Activated B cell treated with CpG ODN at 0.5 μM for 24 hours (primary cell): ENCODE results near the gene CCER1. TPM values are rescaled to one million over a fixed set of nuclear protein-coding genes. Genes with fewer than 3 reads are reported as not detected.
"Not testable (repeated sequence)": the region's sequence is repeated elsewhere in the genome, so short reads cannot be mapped to it uniquely, and the experiment has no call there.

Source experiments
- ATAC-seq: fragments of 200-7000 bp; cut with Tn5 transposase; one replicate; pipeline ENCODE4 v1.10.0; 2021; ENCODE audit warnings: low read depth, mild to moderate bottlenecking, moderate library complexity
- CTCF ChIA-PET: fragments of 350-600 bp; sonication (Branson Sonifier 250); formaldehyde crosslinking; loops from one replicate; lab custom pipeline; 2021; ENCODE audit warnings: antibody characterized with exemption; lab: Charles Lee
- POLR2A ChIA-PET: fragments of 350-600 bp; sonication (Branson Sonifier 250); formaldehyde crosslinking; loops from one replicate; lab custom pipeline; 2021; ENCODE audit warnings: antibody characterized with exemption; lab: Charles Lee
- DNase-seq: peaks from one replicate; pipeline ENCODE4 v3.0.0; 2022
- H3K27ac Mint-ChIP-seq: one replicate; pipeline ENCODE4 v1.8.0; 2020; ENCODE audit warnings: mixed read lengths
- H3K27me3 Mint-ChIP-seq: one replicate; pipeline ENCODE4 v1.8.0; 2021; ENCODE audit warnings: mixed read lengths
- H3K36me3 Mint-ChIP-seq: one replicate; pipeline ENCODE4 v1.8.0; 2021; ENCODE audit warnings: low read depth, mixed read lengths
- H3K4me1 Mint-ChIP-seq: one replicate; pipeline ENCODE4 v1.8.0; 2021; ENCODE audit warnings: mixed read lengths
- H3K4me3 Mint-ChIP-seq: one replicate; pipeline ENCODE4 v1.8.0; 2020; ENCODE audit warnings: mild to moderate bottlenecking, mixed read lengths
- H3K9me3 Mint-ChIP-seq: one replicate; pipeline ENCODE4 v1.8.0; 2020; ENCODE audit warnings: mixed read lengths
- CTCF ChIP-seq: fragments of 200-600 bp; IDR thresholded peaks from one replicate; pipeline ENCODE4 v1.8.0; 2022; ENCODE audit warnings: antibody characterized with exemption, mild to moderate bottlenecking
- intact Hi-C: fragments of 100-400 bp; cut with micrococcal nuclease; formaldehyde crosslinking; loops from one replicate; pipeline ENCODE4 v1.15.1; 2024
- total RNA-seq: library from RNA; stranded (reverse); gene quantifications from 2 replicates; pipeline ENCODE4 v1.2.3, GENCODE V29; 2022

CCER1 gene
- total RNA-seq, 1 donor from 2014 or later: not detected

- CTCF ChIA-PET: no interaction called here
- Mint-ChIP-seq H3K4me1 (no peaks in the 10 kb centered on the region), H3K9me3 (no peaks in the 10 kb centered on the region), H3K27ac (no peak overlapping the region), H3K36me3 (no peaks in the 10 kb centered on the region), H3K4me3 (no peak overlapping the region), H3K27me3 (peaks cover 9% of the 10 kb centered on the region)
- DNase-seq (no peak), ATAC-seq (no peak)
- POLR2A ChIA-PET: no interaction called here
- intact Hi-C loops: no loop called here
- TF ChIP-seq CTCF: no peak
These were observed 32.1 kb upstream of the CCER1 start for GRCh38 chr12:90987101-90987500.

- POLR2A ChIA-PET, H3K27me3 Mint-ChIP-seq, H3K36me3 Mint-ChIP-seq, H3K27ac Mint-ChIP-seq, CTCF ChIA-PET, DNase-seq, H3K9me3 Mint-ChIP-seq, H3K4me3 Mint-ChIP-seq, ATAC-seq, H3K4me1 Mint-ChIP-seq, intact Hi-C loops: not testable (repeated sequence)
These were observed 30.4 kb upstream of the CCER1 start for GRCh38 chr12:90985331-90985730.

GRCh38 chr12:90984114-90984513 lies 29.1 kb upstream of the CCER1 start:
- DNase-seq (no peak), ATAC-seq (no peak)
- H3K27ac Mint-ChIP-seq: no peak overlapping the region
- H3K27me3 Mint-ChIP-seq: peaks cover 8% of the 10 kb centered on the region
- no peaks in the 10 kb centered on the region for H3K36me3 Mint-ChIP-seq
- intact Hi-C loops: no loop called here
- no peak for TF ChIP-seq CTCF
- H3K9me3 Mint-ChIP-seq: no peaks in the 10 kb centered on the region
- CTCF ChIA-PET: no interaction called here
- no peaks in the 10 kb centered on the region for H3K4me1 Mint-ChIP-seq
- no peak overlapping the region for H3K4me3 Mint-ChIP-seq
- POLR2A ChIA-PET: no interaction called here

- Mint-ChIP-seq H3K4me1 (no peaks in the 10 kb centered on the region), H3K4me3 (no peak overlapping the region), H3K36me3 (no peaks in the 10 kb centered on the region), H3K27ac (no peak overlapping the region), H3K27me3 (peaks cover 8% of the 10 kb centered on the region), H3K9me3 (no peaks in the 10 kb centered on the region)
- POLR2A ChIA-PET: no interaction called here
- DNase-seq (no peak), ATAC-seq (no peak)
- intact Hi-C loops: no loop called here
- CTCF ChIA-PET: no interaction called here
- TF ChIP-seq CTCF: no peak
These were observed 27.2 kb upstream of the CCER1 start for GRCh38 chr12:90982170-90982569.

GRCh38 chr12:90979951-90980350 lies 25.0 kb upstream of the CCER1 start:
- Mint-ChIP-seq H3K9me3 (no peaks in the 10 kb centered on the region), H3K4me1 (no peaks in the 10 kb centered on the region), H3K27ac (no peak overlapping the region), H3K27me3 (peaks cover 8% of the 10 kb centered on the region), H3K4me3 (no peak overlapping the region), H3K36me3 (no peaks in the 10 kb centered on the region)
- DNase-seq (no peak), ATAC-seq (no peak)
- CTCF ChIA-PET: interaction anchor here (1.4 kb wide), 1 partner anchor 128 kb away, joined by 4 read pairs; no protein-coding TSS in a partner anchor
- POLR2A ChIA-PET: no interaction called here
- intact Hi-C loops: no loop called here
- TF ChIP-seq CTCF: no peak

GRCh38 chr12:90979019-90979418 lies 24.0 kb upstream of the CCER1 start:
- Mint-ChIP-seq H3K4me1 (no peaks in the 10 kb centered on the region), H3K4me3 (no peak overlapping the region), H3K27ac (no peak overlapping the region), H3K36me3 (no peaks in the 10 kb centered on the region), H3K9me3 (no peaks in the 10 kb centered on the region), H3K27me3 (peaks cover 7% of the 10 kb centered on the region)
- ChIA-PET CTCF (interaction anchor here (0.7 to 1.4 kb wide), 3 partner anchors 129 to 352 kb away, joined by 3 to 6 read pairs (median 4); no protein-coding TSS in a partner anchor), POLR2A (no interaction called here)
- ATAC-seq: no peak
- no peak for DNase-seq
- intact Hi-C loops: no loop called here
- TF ChIP-seq CTCF: no peak
